GM12878 (cell line): Measurements from ENCODE around the gene TMEM175. TPM values are rescaled to one million over a fixed set of nuclear protein-coding genes. Genes with fewer than 3 reads are reported as not detected.

ENCODE experiments used
- ATAC-seq: fragments of 200-7000 bp; cut with Tn5 transposase; 3 replicates; pipeline ENCODE4 v1.9.1; 2020; ENCODE audit warnings: mild to moderate bottlenecking, moderate library complexity
- BruUV-seq: library from RNA; stranded (reverse); fragments of 400-500 nt; replicated peaks from 2 replicates; lab custom pipeline; 2021; lab: Mats Ljungman, UMichigan
- CTCF ChIA-PET: fragments of 300-600 bp; sonication (Branson Sonifier 250); formaldehyde crosslinking; extraction: SDS; loops from one replicate; lab custom pipeline; 2021; ENCODE audit warnings: inconsistent platforms; lab: Yijun Ruan, JAX
- POLR2A ChIA-PET: fragments of 350-600 bp; formaldehyde crosslinking; extraction: SDS; loops from one replicate; lab custom pipeline; 2021; ENCODE audit warnings: inconsistent platforms; lab: Charles Lee
- RAD21 ChIA-PET: fragments of 300-600 bp; sonication (Branson Sonifier 250); formaldehyde crosslinking; loops from one replicate; lab custom pipeline; 2023; ENCODE audit warnings: antibody characterized with exemption; ENCODE audit not compliant: unreplicated experiment; lab: Charles Lee
- SMC1A ChIA-PET: fragments of 300-600 bp; sonication (Branson Sonifier 250); formaldehyde crosslinking; loops from one replicate; lab custom pipeline; 2023; ENCODE audit not compliant: unreplicated experiment, uncharacterized antibody; lab: Charles Lee
- DNase-seq: peaks from one replicate; pipeline ENCODE4 v3.0.0-alpha.2; 2011; ENCODE audit warnings: low read depth, low spot score
- FAIRE-seq: peaks from 3 replicates; lab custom pipeline; 2011; peaks lifted over from hg19 to GRCh38; lab: Jason Lieb, UNC
- H2AFZ ChIP-seq: 2 replicates; pipeline ENCODE4 v1.6.0; 2011; ENCODE audit warnings: low read depth, low read length, control low read depth; ENCODE audit not compliant: control insufficient read depth
- H3K27ac ChIP-seq: 2 replicates; pipeline ENCODE4 v1.5.1; 2011; ENCODE audit warnings: control low read depth; ENCODE audit not compliant: control insufficient read depth, insufficient read depth
- H3K27me3 ChIP-seq, 2 experiments: replicated peaks in 1 of 2; 2 replicates each; pipeline versions ENCODE4 v1.6.0 to v1.6.1; 2011; ENCODE audit warnings: low read length in 1 of 2; ENCODE audit not compliant: control insufficient read depth in 2 of 2, insufficient read depth in 2 of 2
- H3K36me3 ChIP-seq, 2 experiments: 2 replicates each; pipeline ENCODE4 v1.5.1; 2011; ENCODE audit warnings: low read length in 1 of 2; ENCODE audit not compliant: control insufficient read depth in 2 of 2, insufficient read depth in 2 of 2
- H3K4me1 ChIP-seq: 2 replicates; pipeline ENCODE4 v1.6.1; 2011; ENCODE audit warnings: mild to moderate bottlenecking, low read length, moderate library complexity, mixed read lengths; ENCODE audit not compliant: control insufficient read depth, insufficient read depth
- H3K4me2 ChIP-seq: 2 replicates; pipeline ENCODE4 v1.6.0; 2011; ENCODE audit warnings: control low read depth; ENCODE audit not compliant: control insufficient read depth, insufficient read depth
- H3K4me3 ChIP-seq: fragments of 200-600 bp; sonication (generic); 2 replicates; pipeline ENCODE4 v1.5.1; 2016
- H3K79me2 ChIP-seq: 2 replicates; pipeline ENCODE4 v1.6.0; 2011; ENCODE audit warnings: low read length; ENCODE audit not compliant: control insufficient read depth, insufficient read depth
- H3K9ac ChIP-seq: 2 replicates; pipeline ENCODE4 v1.8.0; 2011; ENCODE audit warnings: low read length, control low read depth, mixed read lengths; ENCODE audit not compliant: control insufficient read depth, insufficient read depth
- H3K9me3 ChIP-seq: replicated peaks from 3 replicates; pipeline ENCODE4 v1.5.1; 2011; ENCODE audit warnings: mild to moderate bottlenecking, low read length; ENCODE audit not compliant: control insufficient read depth, insufficient read depth
- H4K20me1 ChIP-seq: 2 replicates; pipeline ENCODE4 v1.6.0; 2011; ENCODE audit not compliant: control insufficient read depth, insufficient read depth
- BHLHE40 ChIP-seq, 2 experiments: fragments of 450-650 bp in 1 of 2; IDR thresholded peaks; 2 replicates each; pipeline ENCODE4 v1.6.1; 2011 to 2017; ENCODE audit warnings: low read depth in 2 of 2, borderline replicate concordance in 1 of 2, improper control_type of control experiment in 1 of 2, low read length in 1 of 2, mild to moderate bottlenecking in 1 of 2
- CREB1 ChIP-seq: IDR thresholded peaks from 2 replicates; pipeline ENCODE4 v1.6.1; 2012; ENCODE audit warnings: low read depth, mild to moderate bottlenecking, inconsistent platforms
- HCFC1 ChIP-seq: fragments of 150-350 bp; IDR thresholded peaks from 2 replicates; pipeline ENCODE4 v1.6.1; 2014; ENCODE audit warnings: low read length
- KDM1A ChIP-seq: fragments of 200-600 bp; sonication (generic); IDR thresholded peaks from 2 replicates; pipeline ENCODE4 v1.6.1; 2016; ENCODE audit warnings: borderline replicate concordance
- MAX ChIP-seq: IDR thresholded peaks from 2 replicates; pipeline ENCODE4 v1.6.1; 2012; ENCODE audit warnings: low read depth, low read length, improper control_type of control experiment
- MXI1 ChIP-seq: fragments of 150-350 bp; IDR thresholded peaks from 2 replicates; pipeline ENCODE4 v1.6.1; 2011; ENCODE audit warnings: low read depth, mild to moderate bottlenecking, inconsistent platforms, low read length, improper control_type of control experiment
- MYB ChIP-seq: fragments of 150-350 bp; IDR thresholded peaks from 2 replicates; pipeline ENCODE4 v1.6.1; 2014; ENCODE audit warnings: mild to moderate bottlenecking, low read depth, low read length, borderline replicate concordance
- SMC3 ChIP-seq: IDR thresholded peaks from 2 replicates; pipeline ENCODE4 v1.6.1; 2011; ENCODE audit warnings: low read length, improper control_type of control experiment, borderline replicate concordance
- SREBF1 ChIP-seq: IDR thresholded peaks from 2 replicates; pipeline ENCODE4 v1.6.1; 2012; ENCODE audit warnings: mild to moderate bottlenecking, low read length
- STAT1 ChIP-seq: fragments of 450-650 bp; conservative IDR thresholded peaks from 2 replicates; pipeline ENCODE4 v1.6.1; 2014; ENCODE audit warnings: antibody characterized with exemption, mild to moderate bottlenecking
- STAT3 ChIP-seq: IDR thresholded peaks from 2 replicates; pipeline ENCODE4 v1.6.1; 2011; ENCODE audit warnings: low read depth, low read length, improper control_type of control experiment
- USF1 ChIP-seq: IDR thresholded peaks from 2 replicates; pipeline ENCODE4 v1.6.1; 2011; ENCODE audit warnings: borderline replicate concordance, low read depth, mild to moderate bottlenecking, moderate library complexity, mixed read lengths, low read length; ENCODE audit not compliant: insufficient read depth; ENCODE audit errors: extremely low read length
- ZBTB33 ChIP-seq: fragments of 450-650 bp; IDR thresholded peaks from 2 replicates; pipeline ENCODE4 v1.6.1; 2017; ENCODE audit warnings: mild to moderate bottlenecking
- ZNF384 ChIP-seq: IDR thresholded peaks from 2 replicates; pipeline ENCODE4 v1.6.1; 2012; ENCODE audit warnings: low read depth, mild to moderate bottlenecking, low read length, improper control_type of control experiment, borderline replicate concordance
- WGBS: methylation state at CpG from one replicate; pipeline ENCODE4 v1.1.6; 2016; ENCODE audit warnings: low lambda C conversion rate; ENCODE audit not compliant: insufficient replicate concordance, insufficient coverage; ENCODE audit errors: missing lambda C conversion rate; 5-methylcytosine and 5-hydroxymethylcytosine counted together
- in situ Hi-C: fragments of 300-500 bp; cut with MboI; formaldehyde crosslinking; loops from 9 replicates; pipeline ENCODE4 v1.14.3; 2018; ENCODE audit warnings: mixed read lengths
- intact Hi-C: fragments of 100-400 bp; cut with micrococcal nuclease; formaldehyde crosslinking; loops from one replicate; pipeline ENCODE4 v1.14.2; 2022; ENCODE audit not compliant: unreplicated experiment
- polyA plus RNA-seq, 11 experiments: library from polyadenylated mRNA; depleted of rRNA in 4 of 11; unstranded in 6 of 11; stranded (reverse) in 5 of 11; fragments of >200 nt; fragmentation: Nextera tagmentation in 4 of 11; fragmentation: Illumina TruSeq in 1 of 11; extraction: Ambion mirVana in 4 of 11; extraction: Trizol in 1 of 11; gene quantifications; 1 replicate in 1 of 11; 2 replicates in 10 of 11; pipeline versions ENCODE4 v1.2.1 to v1.2.3, GENCODE V29; 2011 to 2016; ENCODE audit warnings: inconsistent platforms in 2 of 11, missing spikeins in 2 of 11, low read depth in 1 of 11
- total RNA-seq, 4 experiments: library from RNA; depleted of rRNA in 3 of 4; stranded (reverse); fragments of >200 nt in 3 of 4; fragmentation: Illumina TruSeq in 1 of 4; extraction: Trizol in 1 of 4; gene quantifications; 2 replicates each; pipeline versions ENCODE4 v1.2.1 to v1.2.3, GENCODE V29; 2013 to 2021
- TF ChIP-seq, protein P1 (sequence below): fragments of 150-350 bp; IDR thresholded peaks from 2 replicates; pipeline ENCODE4 v1.6.1; 2014; ENCODE audit warnings: mild to moderate bottlenecking, low read depth, low read length

TMEM175 gene
- total and polyA plus RNA-seq, 10 of the 15 experiments (the other 5 are each of a cell fraction or from before 2014, with no cell fraction given), result 0.11 to 39.5 (median 22.3) TPM

- ChIA-PET SMC1A (no interaction called here), CTCF (no interaction called here), RAD21 (no interaction called here), POLR2A (no interaction called here)
- Histone ChIP-seq H3K4me2 (no peak overlapping the region), H3K4me3 (no peak overlapping the region), H3K9ac (no peak overlapping the region), H4K20me1 (no peaks in the 10 kb centered on the region), H3K36me3 (peaks cover 13 to 25% of the 10 kb centered on the region in 2 experiments; a peak in 3 of 4 replicates), H3K79me2 (peaks cover 46% of the 10 kb centered on the region), H3K4me1 (peaks cover 13% of the 10 kb centered on the region), H3K27me3 (no peaks in the 10 kb centered on the region), H2AFZ (no peak overlapping the region), H3K27ac (no peak overlapping the region)
- 92% methylated on average over 19 of the region's 21 CpGs for WGBS
- in situ Hi-C loops (no loop called here), intact Hi-C loops (no loop called here)
- ATAC-seq (no peak), FAIRE-seq (no peak)
- no TSS peak for BruUV-seq
- TF ChIP-seq CREB1 (no peak), ZNF384 (no peak), MAX (no peak), HCFC1 (no peak), MYB (no peak), SREBF1 (no peak), STAT3 (no peak), ZBTB33 (no peak), MXI1 (no peak), SMC3 (no peak), BHLHE40 (IDR thresholded peaks at IDR 0.05; ENCODE audit: borderline replicate concordance in 1 of 2, low read depth in 2 of 2, low read length in 1 of 2) (no peak), KDM1A (no peak), STAT1 (no peak), USF1 (no peak)
- TF ChIP-seq, protein P1, sequence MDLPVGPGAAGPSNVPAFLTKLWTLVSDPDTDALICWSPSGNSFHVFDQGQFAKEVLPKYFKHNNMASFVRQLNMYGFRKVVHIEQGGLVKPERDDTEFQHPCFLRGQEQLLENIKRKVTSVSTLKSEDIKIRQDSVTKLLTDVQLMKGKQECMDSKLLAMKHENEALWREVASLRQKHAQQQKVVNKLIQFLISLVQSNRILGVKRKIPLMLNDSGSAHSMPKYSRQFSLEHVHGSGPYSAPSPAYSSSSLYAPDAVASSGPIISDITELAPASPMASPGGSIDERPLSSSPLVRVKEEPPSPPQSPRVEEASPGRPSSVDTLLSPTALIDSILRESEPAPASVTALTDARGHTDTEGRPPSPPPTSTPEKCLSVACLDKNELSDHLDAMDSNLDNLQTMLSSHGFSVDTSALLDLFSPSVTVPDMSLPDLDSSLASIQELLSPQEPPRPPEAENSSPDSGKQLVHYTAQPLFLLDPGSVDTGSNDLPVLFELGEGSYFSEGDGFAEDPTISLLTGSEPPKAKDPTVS, result no peak
- TF ChIP-seq, all 136 proteins: peak for 0
- DNase-seq, result no peak
- H3K9me3 ChIP-seq, result peaks cover 7% of the 10 kb centered on the region; the same call in 2 of the 3 replicates
Observed at GRCh38 chr4:914531-914930, 17.7 kb upstream of the TMEM175 start.
